GM19025 (cell line): ENCODE measurements around the gene AIFM3.
"Not testable (repeated sequence)": the region's sequence is repeated elsewhere in the genome, so short reads cannot be mapped to it uniquely, and the experiment has no call there.

Experiments used
- ATAC-seq: cut with Tn5 transposase; IDR thresholded peaks from one replicate; pipeline ENCODE4 v1.9.1; 2021; ENCODE audit warnings: mild to moderate bottlenecking, low read depth, moderate library complexity; ENCODE audit not compliant: unreplicated experiment

The AIFM3 gene

GRCh38 chr22:20940904-20941385, 26.1 kb upstream of the AIFM3 start:
- no peak for ATAC-seq

GRCh38 chr22:20942203-20942902, 24.7 kb upstream of the AIFM3 start:
- ATAC-seq: not testable (repeated sequence)

GRCh38 chr22:20943104-20943933, 23.7 kb upstream of the AIFM3 start:
- ATAC-seq: no peak

GRCh38 chr22:20944042-20944441, 23.0 kb upstream of the AIFM3 start:
- ATAC-seq: no peak

DNA sequence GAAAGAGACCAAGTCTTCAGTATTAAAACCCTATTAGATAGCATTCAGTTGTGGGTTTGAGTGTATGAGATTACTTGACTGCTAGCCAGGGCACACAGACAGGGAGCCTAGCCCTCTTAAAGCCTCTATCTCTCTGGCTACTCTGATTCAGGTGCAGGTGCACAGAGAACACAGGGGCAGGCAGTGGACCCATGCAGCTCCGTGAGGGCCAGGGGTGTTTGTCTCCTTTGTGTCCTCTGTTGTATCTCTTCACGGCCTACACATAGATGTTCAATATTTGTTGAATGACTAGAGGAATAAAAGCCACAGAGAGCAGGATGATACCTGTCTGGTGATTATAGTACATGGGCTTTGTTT, 21.5 kb upstream of the AIFM3 start:
- ATAC-seq: no peak

DNA sequence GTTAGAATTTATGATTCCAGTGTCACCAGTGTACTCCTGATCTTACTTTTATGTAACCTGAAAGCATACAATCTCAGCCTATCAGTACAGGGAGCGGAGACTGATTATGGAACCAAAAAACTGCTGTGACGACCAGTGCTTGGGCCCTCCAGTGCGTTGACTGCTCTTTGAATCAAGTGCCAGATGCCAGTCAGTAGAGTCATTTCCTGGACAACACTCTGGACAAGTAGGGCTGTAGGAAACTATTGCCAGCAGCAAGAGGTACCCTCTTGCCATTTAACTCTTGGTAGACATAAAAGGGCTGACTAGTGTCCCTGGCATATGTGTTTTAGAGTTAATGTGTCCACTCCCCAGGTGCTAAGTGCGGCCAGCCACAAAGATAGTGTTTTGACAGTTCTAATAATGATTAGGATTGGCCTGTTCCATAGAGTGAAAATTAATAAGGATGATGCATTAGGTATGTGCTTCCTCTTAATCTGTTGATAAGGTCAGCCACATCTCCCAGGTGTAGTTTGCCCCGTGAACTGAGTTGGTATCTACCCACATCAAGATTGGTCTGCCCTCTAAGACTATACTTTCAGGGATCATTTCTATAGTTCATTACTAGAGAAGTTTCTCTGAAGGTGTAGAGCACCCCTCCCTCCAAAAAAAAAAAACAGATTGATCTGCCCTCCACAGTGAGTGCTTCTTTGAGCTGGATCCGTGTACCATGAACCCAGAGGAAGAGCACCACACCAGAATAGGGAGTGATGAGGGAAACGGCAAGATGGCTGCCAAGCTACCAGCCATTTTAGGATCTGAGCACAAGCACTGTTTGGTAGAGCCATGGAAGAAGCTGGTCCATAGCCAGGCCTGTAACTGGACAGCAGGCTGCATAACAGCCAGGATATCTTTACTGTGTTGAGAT, 20.7 kb upstream of the AIFM3 start:
- no peak for ATAC-seq

DNA sequence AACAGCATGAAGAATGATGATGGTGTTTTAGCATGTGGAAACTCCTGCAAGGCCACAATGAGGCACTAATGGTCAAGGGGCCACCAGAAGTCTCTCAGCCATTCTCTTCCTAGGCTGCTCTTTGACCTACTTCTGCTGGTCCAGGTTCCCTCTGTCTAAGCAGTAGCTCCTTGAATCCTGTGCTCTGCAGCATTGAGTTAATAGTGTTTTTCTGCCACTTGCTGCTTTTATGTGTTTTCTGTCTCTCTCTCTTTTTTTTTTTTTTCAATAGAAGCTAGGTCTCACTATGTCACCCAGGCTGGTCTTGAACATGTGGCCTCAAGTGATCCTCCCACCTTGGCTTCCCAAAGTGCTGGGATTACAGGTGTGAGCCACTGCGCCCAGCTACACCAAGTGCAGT, 20.1 kb upstream of the AIFM3 start:
- no peak for ATAC-seq

DNA sequence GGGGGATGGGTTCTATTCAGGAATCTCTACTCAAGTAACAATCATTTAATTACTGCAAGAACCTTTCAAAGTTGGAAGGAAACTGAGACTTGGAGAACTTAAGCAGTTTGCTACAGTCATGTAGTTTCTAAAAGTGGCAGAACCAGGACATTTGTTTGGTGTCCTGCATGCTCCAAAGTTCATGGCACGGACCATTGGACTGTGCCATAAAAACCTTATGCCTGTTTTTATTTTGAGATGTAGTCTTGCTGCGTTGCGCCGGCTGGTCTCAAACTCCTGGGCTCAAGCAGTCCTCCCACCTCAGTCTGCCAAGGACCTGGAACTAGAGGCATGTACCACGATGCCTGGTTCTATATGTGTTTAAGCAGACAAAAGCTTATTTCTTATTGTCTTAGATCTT, 18.6 kb upstream of the AIFM3 start:
- no peak for ATAC-seq

- no peak for ATAC-seq
Observed at GRCh38 chr22:20948989-20949388, 18.1 kb upstream of the AIFM3 start.

DNA sequence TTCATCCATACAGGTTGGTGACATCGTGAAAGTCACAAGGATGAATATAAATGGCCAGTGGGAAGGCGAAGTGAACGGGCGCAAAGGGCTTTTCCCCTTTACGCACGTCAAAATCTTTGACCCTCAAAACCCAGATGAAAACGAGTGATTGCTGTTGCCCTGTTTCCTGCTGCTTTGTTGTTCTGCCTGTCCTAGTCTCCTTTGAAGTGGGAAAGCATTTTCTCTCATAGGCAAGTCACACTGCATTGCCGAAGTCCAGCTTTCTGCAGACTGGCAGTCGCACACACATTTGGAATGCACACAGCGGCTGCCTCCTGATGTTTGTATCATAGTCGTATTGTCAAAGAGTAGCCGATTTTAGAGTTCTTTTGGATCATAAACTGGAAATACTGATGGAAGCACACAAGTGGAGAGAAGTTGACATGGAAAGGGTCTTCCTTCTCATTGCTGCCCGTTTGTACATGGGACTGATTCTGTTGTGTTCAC, 17.3 kb upstream of the AIFM3 start:
- no peak for ATAC-seq

DNA sequence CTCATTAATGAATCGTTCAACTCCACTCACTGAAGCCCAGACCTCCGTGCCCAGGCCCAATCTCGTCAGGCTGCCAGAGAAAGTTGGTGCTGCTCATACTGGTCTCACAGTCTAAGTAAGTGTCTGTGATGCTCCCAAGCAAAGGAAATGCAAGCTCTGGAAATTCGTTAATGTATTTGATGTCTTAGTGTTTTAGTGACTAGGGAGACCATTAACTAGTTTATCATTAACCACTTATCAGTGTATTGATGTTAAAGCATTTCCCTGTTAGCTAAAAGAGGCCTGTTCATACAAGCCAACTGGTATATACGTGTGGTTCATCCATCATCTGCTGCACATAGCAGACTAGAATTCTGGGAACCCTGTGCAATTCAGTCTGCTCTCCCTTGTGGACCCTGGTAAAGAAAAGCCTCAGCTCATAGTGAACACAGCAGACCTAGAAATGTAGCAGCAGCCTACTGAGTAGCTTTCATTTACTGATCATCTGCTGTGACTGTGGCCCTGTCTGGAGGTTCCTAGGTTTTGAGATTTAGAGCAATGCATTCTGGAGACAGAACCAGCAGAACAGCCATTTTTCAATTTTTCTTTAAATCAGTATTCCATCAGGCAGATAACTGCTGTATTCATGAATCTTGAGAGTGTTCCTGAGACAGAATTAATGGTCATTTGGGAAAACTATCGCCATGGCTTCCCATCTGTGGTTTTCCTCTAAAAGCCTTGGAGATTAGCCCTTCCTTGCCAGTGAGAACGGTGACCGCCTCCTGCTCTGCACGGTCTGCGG, 15.7 kb upstream of the AIFM3 start:
- no peak for ATAC-seq

- ATAC-seq: no peak
Observed at GRCh38 chr22:20951932-20952380, 15.1 kb upstream of the AIFM3 start.

- no peak for ATAC-seq
Observed at GRCh38 chr22:20952544-20953341, 14.3 kb upstream of the AIFM3 start.

DNA sequence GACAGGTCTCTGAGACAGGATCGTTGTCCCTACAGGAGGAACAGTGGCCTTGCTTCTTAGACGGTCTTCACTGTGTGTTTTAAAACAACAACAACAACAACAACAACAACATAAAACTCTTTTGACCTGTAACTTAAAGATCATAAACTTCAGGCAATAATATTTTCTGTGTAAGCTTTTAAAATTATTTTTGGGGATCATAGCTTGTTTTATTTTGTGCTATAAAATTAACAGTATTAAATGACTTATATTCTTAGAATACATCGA, 13.8 kb upstream of the AIFM3 start:
- no peak for ATAC-seq

DNA sequence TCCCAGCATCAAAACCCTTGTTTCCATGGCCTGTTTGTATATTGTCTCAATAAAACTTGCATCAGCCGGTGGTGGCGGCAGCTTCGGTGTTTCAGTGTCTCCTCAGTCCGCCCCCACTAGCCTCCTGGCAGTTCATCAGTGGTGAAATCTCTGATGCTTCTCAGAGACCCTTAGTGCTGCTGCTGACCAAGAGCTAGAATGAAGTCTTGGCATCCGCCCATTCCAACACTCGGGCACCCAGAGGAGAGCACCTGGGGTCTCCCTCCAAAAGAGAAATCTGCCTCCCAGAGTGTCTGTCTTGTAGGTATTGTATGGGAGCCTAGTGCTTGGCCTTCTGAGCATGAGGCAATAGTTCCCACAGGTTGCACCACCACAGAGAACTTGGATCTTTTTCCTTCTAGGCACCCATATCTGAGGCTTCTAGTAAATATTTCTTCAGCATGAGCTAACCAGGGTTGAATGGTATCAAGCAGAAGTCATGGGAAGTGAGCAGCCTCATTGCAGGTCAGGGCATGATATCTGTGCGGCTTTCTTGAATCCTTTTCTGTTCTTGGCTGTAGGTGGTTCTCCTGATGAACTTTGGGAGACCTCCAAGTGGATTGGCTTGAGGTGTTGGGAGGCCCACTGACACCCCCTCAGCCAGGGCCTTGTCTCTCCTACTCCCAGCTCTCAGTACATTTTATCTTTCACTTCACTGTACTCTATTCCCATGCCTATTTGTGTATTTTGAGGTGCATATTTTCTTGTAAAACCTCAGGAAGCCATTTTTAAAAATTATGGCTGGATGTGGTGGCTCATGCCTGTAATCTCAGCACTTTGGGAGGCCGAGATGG, 13.2 kb upstream of the AIFM3 start:
- ATAC-seq: no peak

DNA sequence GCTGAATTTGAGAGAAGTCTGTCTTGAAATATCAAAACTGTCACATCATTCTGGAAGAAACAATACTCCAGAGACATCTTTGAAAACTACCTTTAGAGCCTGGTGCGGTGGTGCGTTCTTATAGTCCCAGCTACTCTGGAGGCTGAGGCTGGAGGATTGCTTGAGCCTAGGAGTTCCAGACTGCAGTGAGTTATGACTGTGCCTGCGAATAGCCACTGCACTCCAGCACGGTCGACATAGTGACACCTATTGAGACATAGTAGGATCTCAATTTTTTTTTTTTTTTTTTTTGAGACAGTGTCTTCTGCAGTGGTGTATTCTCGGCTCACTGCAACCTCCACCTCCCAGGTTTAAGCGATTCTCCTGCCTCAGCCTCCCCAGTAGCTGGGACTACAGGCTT, 11.5 kb upstream of the AIFM3 start:
- ATAC-seq: no peak

DNA sequence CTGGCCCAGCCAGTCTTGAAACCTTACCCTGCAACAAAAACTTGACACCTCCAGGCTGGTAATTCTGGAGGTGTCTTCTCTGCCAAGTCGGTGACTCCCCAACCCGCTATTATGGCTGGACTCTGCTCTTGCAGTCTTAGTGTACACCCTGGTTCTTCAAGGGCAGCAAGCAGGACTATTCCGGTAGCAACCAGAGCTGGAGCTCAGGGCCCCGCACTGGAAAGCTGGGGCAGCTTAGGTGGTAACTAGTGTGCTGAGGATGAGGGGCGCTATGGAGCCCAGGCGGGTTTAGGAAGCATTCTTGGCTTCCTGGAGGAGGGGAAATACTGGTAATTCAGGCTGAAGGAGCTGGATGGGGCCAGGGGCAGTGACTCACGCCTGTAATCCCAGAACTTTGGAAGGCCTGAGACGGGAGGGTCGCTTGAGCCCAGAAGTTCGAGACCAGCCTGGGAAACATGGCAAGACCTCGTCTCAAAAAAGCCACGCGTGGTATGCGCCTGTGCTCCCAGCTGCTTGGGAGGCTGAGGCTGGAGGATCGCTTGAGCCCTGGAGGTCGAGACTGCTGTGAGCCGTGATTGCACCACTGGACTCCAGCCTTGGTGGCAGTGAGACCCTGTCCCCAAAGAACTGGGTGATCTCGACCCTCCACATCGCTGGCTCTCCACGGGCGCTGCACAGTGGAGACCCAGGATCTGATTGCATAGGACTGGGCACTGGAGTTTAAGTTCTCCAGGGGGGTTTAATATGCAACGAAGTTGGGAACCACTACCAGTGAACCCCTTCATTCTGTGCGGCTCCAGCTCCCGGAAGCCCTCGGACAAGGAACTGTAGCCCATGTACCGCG, 10.6 kb upstream of the AIFM3 start:
- ATAC-seq: no peak
